Uterus (tissue), 4 donors: ENCODE results near the gene CSNK2B. TPM values are rescaled to one million over a fixed set of nuclear protein-coding genes. Genes with fewer than 3 reads are reported as not detected.

ENCODE experiments used
- DNase-seq, 2 donors: peaks; one replicate each; pipeline ENCODE4 v3.0.0-alpha.2; 2019 to 2020
- H3K27ac ChIP-seq, 2 donors: fragments of 200-600 bp; sonication (generic); 1 replicate in 1 of 2; 2 replicates in 1 of 2; pipeline ENCODE4 v1.5.1; 2016 to 2018
- H3K27me3 ChIP-seq, 2 donors: fragments of 200-600 bp; sonication (generic); one replicate each; pipeline ENCODE4 v1.5.1; 2018 to 2019; ENCODE audit warnings: control low read depth in 1 of 2
- H3K36me3 ChIP-seq, 2 donors: fragments of 200-600 bp; sonication (generic); one replicate each; pipeline ENCODE4 v1.5.1; 2019; ENCODE audit warnings: control low read depth in 1 of 2
- H3K4me1 ChIP-seq, 2 donors: fragments of 200-600 bp; sonication (generic); one replicate each; pipeline ENCODE4 v1.5.1; 2018 to 2019; ENCODE audit warnings: control low read depth in 1 of 2
- H3K4me3 ChIP-seq, 2 donors: fragments of 200-600 bp; sonication (generic); 1 replicate in 1 of 2; 2 replicates in 1 of 2; pipeline ENCODE4 v1.5.1; 2018 to 2019; ENCODE audit warnings: mild to moderate bottlenecking in 1 of 2
- H3K9me3 ChIP-seq, 2 donors: fragments of 200-600 bp; sonication (generic); one replicate each; pipeline ENCODE4 v1.5.1; 2019; ENCODE audit warnings: control low read depth in 1 of 2
- POLR2A ChIP-seq, 2 donors: fragments of 450-650 bp; IDR thresholded peaks; one replicate each; pipeline ENCODE4 v1.6.1; 2016; ENCODE audit warnings: antibody characterized with exemption in 2 of 2, mild to moderate bottlenecking in 1 of 2, moderate library complexity in 1 of 2
- intact Hi-C: fragments of 100-400 bp; cut with DNase I; formaldehyde crosslinking; loops from one replicate; pipeline ENCODE4 v1.15.1; 2023; ENCODE audit warnings: low total_unique reads
- total RNA-seq, 4 donors: library from RNA; depleted of rRNA in 3 of 4; stranded (reverse); fragments of >200 nt in 3 of 4; gene quantifications; one replicate each; pipeline versions ENCODE4 v1.1.0 to v1.2.4, GENCODE V29; 2014 to 2023
- TF ChIP-seq, protein P1 (sequence below), 4 experiments: fragments of 200-600 bp in 2 of 4; fragments of 450-650 bp in 2 of 4; sonication (generic) in 2 of 4; IDR thresholded peaks; one replicate each; pipeline ENCODE4 v1.5.1; 2016 to 2019; ENCODE audit warnings: antibody characterized with exemption in 4 of 4, mild to moderate bottlenecking in 2 of 4, moderate library complexity in 1 of 4
- donor health status: DM: yes; HTN: yes; CAD: no.

Gene CSNK2B
- total RNA-seq, 4 donors from 2014 or later: 67.5 to 157 (median 107) TPM

DNA sequence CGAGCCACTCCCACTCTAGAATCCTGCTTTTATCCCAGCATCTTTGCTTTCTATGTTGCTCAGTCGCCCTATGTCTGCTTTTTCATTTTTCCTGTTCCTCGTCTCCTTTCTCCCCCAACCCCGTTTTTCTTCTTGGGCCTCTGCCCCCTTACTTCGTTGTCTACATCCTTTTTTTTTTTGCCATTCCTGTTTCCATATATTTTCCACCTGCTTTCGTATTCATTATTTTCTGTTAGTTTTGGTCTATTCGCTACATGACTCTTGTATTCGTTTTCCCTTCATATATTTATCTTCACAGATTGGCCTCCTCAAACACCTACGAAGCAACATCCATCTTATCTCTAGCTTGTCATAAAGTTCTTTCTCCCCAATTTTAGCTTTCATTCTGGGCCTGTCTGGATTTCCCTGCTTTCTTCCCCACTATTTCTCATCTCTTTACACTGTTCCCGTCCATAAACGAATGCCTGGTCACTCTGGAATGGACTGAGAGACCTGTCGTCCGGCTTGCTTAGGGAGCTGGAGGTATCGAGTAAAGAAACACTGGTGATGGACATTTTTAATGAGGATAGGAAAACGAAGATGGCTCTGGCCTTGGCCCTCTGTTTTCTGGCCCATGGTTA lies 44.5 kb upstream of the CSNK2B start:
- intact Hi-C loops: no loop called here
- TF ChIP-seq, protein P1, sequence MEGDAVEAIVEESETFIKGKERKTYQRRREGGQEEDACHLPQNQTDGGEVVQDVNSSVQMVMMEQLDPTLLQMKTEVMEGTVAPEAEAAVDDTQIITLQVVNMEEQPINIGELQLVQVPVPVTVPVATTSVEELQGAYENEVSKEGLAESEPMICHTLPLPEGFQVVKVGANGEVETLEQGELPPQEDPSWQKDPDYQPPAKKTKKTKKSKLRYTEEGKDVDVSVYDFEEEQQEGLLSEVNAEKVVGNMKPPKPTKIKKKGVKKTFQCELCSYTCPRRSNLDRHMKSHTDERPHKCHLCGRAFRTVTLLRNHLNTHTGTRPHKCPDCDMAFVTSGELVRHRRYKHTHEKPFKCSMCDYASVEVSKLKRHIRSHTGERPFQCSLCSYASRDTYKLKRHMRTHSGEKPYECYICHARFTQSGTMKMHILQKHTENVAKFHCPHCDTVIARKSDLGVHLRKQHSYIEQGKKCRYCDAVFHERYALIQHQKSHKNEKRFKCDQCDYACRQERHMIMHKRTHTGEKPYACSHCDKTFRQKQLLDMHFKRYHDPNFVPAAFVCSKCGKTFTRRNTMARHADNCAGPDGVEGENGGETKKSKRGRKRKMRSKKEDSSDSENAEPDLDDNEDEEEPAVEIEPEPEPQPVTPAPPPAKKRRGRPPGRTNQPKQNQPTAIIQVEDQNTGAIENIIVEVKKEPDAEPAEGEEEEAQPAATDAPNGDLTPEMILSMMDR (IDR thresholded peaks at IDR 0.05): no peak
- TF ChIP-seq POLR2A (IDR thresholded peaks at IDR 0.05): no peak
- Histone ChIP-seq H3K4me3 (peak overlapping the region; percentile 54 to 68), H3K36me3 (no peaks in the 10 kb centered on the region), H3K9me3 (no peaks in the 10 kb centered on the region), H3K27ac (peak overlapping the region; percentile 93 to 98), H3K4me1 (peaks cover 0 to 8% of the 10 kb centered on the region in 2 donors), H3K27me3 (no peaks in the 10 kb centered on the region)
- DNase-seq: no peak

GRCh38 chr6:31621991-31622390 lies 43.9 kb upstream of the CSNK2B start:
- H3K27me3 ChIP-seq: no peaks in the 10 kb centered on the region
- no peaks in the 10 kb centered on the region for H3K36me3 ChIP-seq
- peaks cover 0 to 8% of the 10 kb centered on the region in 2 donors for H3K4me1 ChIP-seq
- intact Hi-C loops: no loop called here
- TF ChIP-seq, protein P1 (IDR thresholded peaks at IDR 0.05): no peak
- TF ChIP-seq POLR2A (IDR thresholded peaks at IDR 0.05): no peak
- H3K27ac ChIP-seq: peak overlapping the region; percentile 93 to 98
- DNase-seq: no peak
- H3K9me3 ChIP-seq: no peaks in the 10 kb centered on the region
- peak overlapping the region; percentile 54 to 68 for H3K4me3 ChIP-seq

GRCh38 chr6:31622684-31623091 lies 43.2 kb upstream of the CSNK2B start:
- no peak overlapping the region for H3K4me3 ChIP-seq
- H3K36me3 ChIP-seq: no peaks in the 10 kb centered on the region
- H3K27me3 ChIP-seq: no peaks in the 10 kb centered on the region
- H3K27ac ChIP-seq: peak overlapping the region in 1 of 2 donors; percentile 98
- intact Hi-C loops: no loop called here
- no peaks in the 10 kb centered on the region for H3K9me3 ChIP-seq
- H3K4me1 ChIP-seq: peaks cover 0 to 8% of the 10 kb centered on the region in 2 donors
- no peak for DNase-seq
- TF ChIP-seq POLR2A (IDR thresholded peaks at IDR 0.05): no peak
- TF ChIP-seq, protein P1 (IDR thresholded peaks at IDR 0.05): no peak

DNA sequence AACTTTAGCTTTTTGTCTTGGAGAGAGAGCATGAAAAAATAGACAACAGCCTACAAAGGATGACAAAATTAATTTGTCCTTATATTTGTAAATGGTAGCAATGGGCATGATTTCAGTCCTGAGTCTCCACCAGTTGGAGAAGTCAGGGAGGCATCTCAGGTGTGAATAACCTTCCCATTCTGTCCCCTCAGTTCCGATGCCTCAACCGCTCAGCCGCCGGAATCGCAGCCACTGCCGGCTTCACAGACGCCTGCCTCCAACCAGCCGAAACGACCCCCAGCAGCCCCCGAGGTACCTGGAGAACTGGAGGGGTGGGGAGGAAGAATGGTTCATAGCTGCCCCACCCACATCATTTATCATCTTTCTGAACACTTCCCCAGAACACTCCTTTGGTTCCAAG lies 41.8 kb upstream of the CSNK2B start:
- no peaks in the 10 kb centered on the region for H3K36me3 ChIP-seq
- DNase-seq: no peak
- no peaks in the 10 kb centered on the region for H3K27me3 ChIP-seq
- intact Hi-C loops: no loop called here
- no peaks in the 10 kb centered on the region for H3K9me3 ChIP-seq
- H3K4me3 ChIP-seq: no peak overlapping the region
- H3K4me1 ChIP-seq: peaks cover 0 to 8% of the 10 kb centered on the region in 2 donors
- TF ChIP-seq, protein P1 (IDR thresholded peaks at IDR 0.05): no peak
- no peak for TF ChIP-seq POLR2A (IDR thresholded peaks at IDR 0.05)
- no peak overlapping the region for H3K27ac ChIP-seq

GRCh38 chr6:31626952-31627351 lies 38.9 kb upstream of the CSNK2B start:
- Histone ChIP-seq H3K27me3 (no peaks in the 10 kb centered on the region), H3K4me3 (no peak overlapping the region), H3K4me1 (peaks cover 0 to 6% of the 10 kb centered on the region in 2 donors), H3K9me3 (no peaks in the 10 kb centered on the region), H3K27ac (no peak overlapping the region), H3K36me3 (no peaks in the 10 kb centered on the region)
- intact Hi-C loops: no loop called here
- no peak for DNase-seq
- no peak for TF ChIP-seq POLR2A (IDR thresholded peaks at IDR 0.05)
- TF ChIP-seq, protein P1 (IDR thresholded peaks at IDR 0.05): no peak
